ENCODE results near the gene PHYHD1.

GRCh38 chr9:128918921-128919320 lies 1.9 kb upstream of the PHYHD1 start:
- TF ChIP-seq CTCF (IDR thresholded peaks at IDR 0.05) (no peak), POLR2A (IDR thresholded peaks at IDR 0.05) (no peak)

All from thyroid gland (tissue), 4 donors.